Testis (tissue), 2 donors: ENCODE data around the gene KCNT2.
A peak's percentile ranks its signal among the peaks of the same experiment; 100 is the strongest.

Experiments used
- CTCF ChIP-seq, 3 experiments: fragments of 450-650 bp in 2 of 3; fragments of 200-600 bp in 1 of 3; sonication (generic) in 1 of 3; IDR thresholded peaks; one replicate each; pipeline ENCODE4 v1.5.1; 2016 to 2019; ENCODE audit warnings: antibody characterized with exemption in 3 of 3, mild to moderate bottlenecking in 2 of 3, moderate library complexity in 1 of 3
- POLR2A ChIP-seq: fragments of 450-650 bp; IDR thresholded peaks from one replicate; pipeline ENCODE4 v1.6.1; 2017; ENCODE audit warnings: antibody characterized with exemption, mild to moderate bottlenecking, moderate library complexity

GRCh38 chr1:196355206-196355786, 252.9 kb downstream of the KCNT2 start:
- TF ChIP-seq CTCF (IDR thresholded peaks at IDR 0.05) = peak in 2 of 3 experiments; percentile 52 to 56
- TF ChIP-seq POLR2A = no peak
